Peyer's patch (tissue), 4 donors: Measurements from ENCODE around the gene ANKRD44.

Experiments
- POLR2A ChIP-seq, 2 donors: fragments of 450-650 bp; IDR thresholded peaks; one replicate each; pipeline ENCODE4 v1.5.1; 2017; ENCODE audit warnings: antibody characterized with exemption in 2 of 2, mild to moderate bottlenecking in 2 of 2, moderate library complexity in 2 of 2
- TF ChIP-seq, protein P1 (sequence below), 6 experiments: fragments of 450-650 bp in 4 of 6; fragments of 200-600 bp in 2 of 6; sonication (generic) in 1 of 6; IDR thresholded peaks; one replicate each; pipeline ENCODE4 v1.5.1; 2017 to 2019; ENCODE audit warnings: antibody characterized with exemption in 6 of 6, mild to moderate bottlenecking in 3 of 6, moderate library complexity in 1 of 6

DNA sequence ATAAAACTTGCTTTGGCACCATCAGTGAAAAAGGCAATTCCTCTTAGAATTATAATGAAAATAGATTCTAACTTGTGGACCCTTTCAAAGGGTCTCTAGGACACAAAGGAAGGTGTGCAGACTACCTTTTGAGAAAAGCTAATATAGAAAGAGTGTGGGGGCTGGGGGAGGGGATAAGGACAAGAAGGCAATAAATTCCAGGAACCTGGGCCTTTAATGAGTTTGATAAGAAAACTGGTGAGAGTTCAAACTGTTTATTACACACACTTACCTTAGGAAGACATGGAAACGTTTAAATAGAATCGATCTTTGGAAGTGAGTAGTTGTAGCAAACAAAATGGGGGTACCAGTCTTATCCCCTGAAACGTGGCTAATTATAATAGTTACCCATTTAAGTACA lies 344.5 kb downstream of the ANKRD44 start:
- TF ChIP-seq, protein P1, sequence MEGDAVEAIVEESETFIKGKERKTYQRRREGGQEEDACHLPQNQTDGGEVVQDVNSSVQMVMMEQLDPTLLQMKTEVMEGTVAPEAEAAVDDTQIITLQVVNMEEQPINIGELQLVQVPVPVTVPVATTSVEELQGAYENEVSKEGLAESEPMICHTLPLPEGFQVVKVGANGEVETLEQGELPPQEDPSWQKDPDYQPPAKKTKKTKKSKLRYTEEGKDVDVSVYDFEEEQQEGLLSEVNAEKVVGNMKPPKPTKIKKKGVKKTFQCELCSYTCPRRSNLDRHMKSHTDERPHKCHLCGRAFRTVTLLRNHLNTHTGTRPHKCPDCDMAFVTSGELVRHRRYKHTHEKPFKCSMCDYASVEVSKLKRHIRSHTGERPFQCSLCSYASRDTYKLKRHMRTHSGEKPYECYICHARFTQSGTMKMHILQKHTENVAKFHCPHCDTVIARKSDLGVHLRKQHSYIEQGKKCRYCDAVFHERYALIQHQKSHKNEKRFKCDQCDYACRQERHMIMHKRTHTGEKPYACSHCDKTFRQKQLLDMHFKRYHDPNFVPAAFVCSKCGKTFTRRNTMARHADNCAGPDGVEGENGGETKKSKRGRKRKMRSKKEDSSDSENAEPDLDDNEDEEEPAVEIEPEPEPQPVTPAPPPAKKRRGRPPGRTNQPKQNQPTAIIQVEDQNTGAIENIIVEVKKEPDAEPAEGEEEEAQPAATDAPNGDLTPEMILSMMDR (IDR thresholded peaks at IDR 0.05) = no peak
- no peak for TF ChIP-seq POLR2A (IDR thresholded peaks at IDR 0.05)
